ENCODE results near the gene SNAI3.

- TF ChIP-seq MXI1 (conservative IDR thresholded peaks at IDR 0.05; ENCODE audit: poor library complexity, severe bottlenecking) (no peak), EP300 (conservative IDR thresholded peaks at IDR 0.05; ENCODE audit: poor library complexity, severe bottlenecking) (no peak), CTCF (IDR thresholded peaks at IDR 0.05; ENCODE audit: poor library complexity, severe bottlenecking) (no peak), SMC3 (conservative IDR thresholded peaks at IDR 0.05; ENCODE audit: poor library complexity) (no peak), POLR2AphosphoS5 (IDR thresholded peaks at IDR 0.05) (no peak), RAD21 (conservative IDR thresholded peaks at IDR 0.05) (no peak), REST (IDR thresholded peaks at IDR 0.05; ENCODE audit: borderline replicate concordance) (no peak), EZH2 (IDR thresholded peaks at IDR 0.05; ENCODE audit: borderline replicate concordance, insufficient read depth, low read length, poor library complexity, severe bottlenecking) (no peak), TAF1 (IDR thresholded peaks at IDR 0.05; ENCODE audit: low read depth) (no peak)
Measured at GRCh38 chr16:88735616-88736015, 49.3 kb upstream of the SNAI3 start.
